ENCODE data around the gene TWIST2. TPM values are rescaled to one million over a fixed set of nuclear protein-coding genes. Genes with fewer than 3 reads are reported as not detected.
A peak's percentile ranks its signal among the peaks of the same experiment; 100 is the strongest.

The TWIST2 gene
- total RNA-seq, 1 donor, result 9.4 TPM

DNA sequence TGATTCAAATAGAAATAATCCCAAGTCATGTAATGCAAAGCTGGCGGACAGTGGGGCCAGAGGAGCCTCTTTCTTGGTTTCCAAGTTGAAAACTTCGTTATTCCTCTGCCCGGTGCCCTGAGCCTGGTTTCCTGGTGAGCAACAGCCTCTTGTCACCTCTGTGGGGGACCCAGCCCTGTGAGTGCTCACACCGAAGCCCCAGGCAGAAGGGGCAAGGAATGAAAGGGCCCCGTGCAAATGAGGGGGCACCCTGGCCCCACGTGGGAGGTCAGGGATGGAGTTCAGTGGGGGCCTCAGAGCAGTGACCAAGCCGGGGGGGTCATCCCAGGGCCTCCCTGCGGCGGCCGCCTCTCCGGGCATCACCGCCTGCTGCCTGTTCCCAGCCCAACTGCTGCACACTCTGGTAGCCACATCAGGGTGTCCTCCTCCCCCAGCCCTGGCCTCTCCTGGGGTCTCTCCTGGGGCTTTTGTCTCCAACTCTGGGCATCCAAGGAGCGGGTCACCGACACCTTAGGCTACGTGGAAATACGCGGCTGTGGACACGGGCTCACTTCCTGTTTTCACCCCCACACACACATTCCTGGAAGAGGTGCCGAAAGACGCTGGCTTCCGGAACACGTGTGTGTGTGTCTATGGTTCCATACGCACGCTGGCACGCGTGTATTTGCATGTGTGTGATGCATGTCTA lies 64.5 kb downstream of the TWIST2 start:
- Histone ChIP-seq H3K4me1 (ENCODE audit: insufficient read depth, low read length) (peaks cover 16% of the 10 kb centered on the region), H3K27me3 (ENCODE audit: insufficient read depth, low read length) (no peaks in the 10 kb centered on the region), H4K20me1 (ENCODE audit: insufficient read depth, low read length) (no peaks in the 10 kb centered on the region), H3K27ac (ENCODE audit: low read depth, low read length) (no peak overlapping the region), H3K9me3 (ENCODE audit: low read depth, low read length) (no peaks in the 10 kb centered on the region), H3K36me3 (ENCODE audit: insufficient read depth, low read length) (no peaks in the 10 kb centered on the region), H3K4me2 (ENCODE audit: insufficient read depth, low read length) (no peak overlapping the region), H2AFZ (ENCODE audit: low read length) (no peak overlapping the region), H3K4me3 (ENCODE audit: insufficient read depth, low read length) (no peak overlapping the region), H3K79me2 (ENCODE audit: insufficient read depth, low read length) (peaks cover 2% of the 10 kb centered on the region)
- no peak for DNase-seq (ENCODE audit: insufficient read length, low spot score, missing footprints)
- TF ChIP-seq, protein P1, sequence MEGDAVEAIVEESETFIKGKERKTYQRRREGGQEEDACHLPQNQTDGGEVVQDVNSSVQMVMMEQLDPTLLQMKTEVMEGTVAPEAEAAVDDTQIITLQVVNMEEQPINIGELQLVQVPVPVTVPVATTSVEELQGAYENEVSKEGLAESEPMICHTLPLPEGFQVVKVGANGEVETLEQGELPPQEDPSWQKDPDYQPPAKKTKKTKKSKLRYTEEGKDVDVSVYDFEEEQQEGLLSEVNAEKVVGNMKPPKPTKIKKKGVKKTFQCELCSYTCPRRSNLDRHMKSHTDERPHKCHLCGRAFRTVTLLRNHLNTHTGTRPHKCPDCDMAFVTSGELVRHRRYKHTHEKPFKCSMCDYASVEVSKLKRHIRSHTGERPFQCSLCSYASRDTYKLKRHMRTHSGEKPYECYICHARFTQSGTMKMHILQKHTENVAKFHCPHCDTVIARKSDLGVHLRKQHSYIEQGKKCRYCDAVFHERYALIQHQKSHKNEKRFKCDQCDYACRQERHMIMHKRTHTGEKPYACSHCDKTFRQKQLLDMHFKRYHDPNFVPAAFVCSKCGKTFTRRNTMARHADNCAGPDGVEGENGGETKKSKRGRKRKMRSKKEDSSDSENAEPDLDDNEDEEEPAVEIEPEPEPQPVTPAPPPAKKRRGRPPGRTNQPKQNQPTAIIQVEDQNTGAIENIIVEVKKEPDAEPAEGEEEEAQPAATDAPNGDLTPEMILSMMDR (IDR thresholded peaks at IDR 0.05; ENCODE audit: extremely low read depth, low read depth, low read length), result no peak

- no peak overlapping the region for H2AFZ ChIP-seq (ENCODE audit: low read length)
- H3K27me3 ChIP-seq (ENCODE audit: insufficient read depth, low read length), result no peaks in the 10 kb centered on the region
- no peaks in the 10 kb centered on the region for H4K20me1 ChIP-seq (ENCODE audit: insufficient read depth, low read length)
- H3K79me2 ChIP-seq (ENCODE audit: insufficient read depth, low read length), result peaks cover 2% of the 10 kb centered on the region
- H3K4me3 ChIP-seq (ENCODE audit: insufficient read depth, low read length), result no peak overlapping the region
- H3K36me3 ChIP-seq (ENCODE audit: insufficient read depth, low read length), result no peaks in the 10 kb centered on the region
- DNase-seq (ENCODE audit: insufficient read length, low spot score, missing footprints), result no peak
- H3K4me1 ChIP-seq (ENCODE audit: insufficient read depth, low read length), result peaks cover 16% of the 10 kb centered on the region
- no peaks in the 10 kb centered on the region for H3K9me3 ChIP-seq (ENCODE audit: low read depth, low read length)
- TF ChIP-seq, protein P1 (IDR thresholded peaks at IDR 0.05; ENCODE audit: extremely low read depth, low read depth, low read length), result no peak
- no peak overlapping the region for H3K4me2 ChIP-seq (ENCODE audit: insufficient read depth, low read length)
- H3K27ac ChIP-seq (ENCODE audit: low read depth, low read length), result no peak overlapping the region
These were observed 65.3 kb downstream of the TWIST2 start for GRCh38 chr2:238912916-238913875.

DNA sequence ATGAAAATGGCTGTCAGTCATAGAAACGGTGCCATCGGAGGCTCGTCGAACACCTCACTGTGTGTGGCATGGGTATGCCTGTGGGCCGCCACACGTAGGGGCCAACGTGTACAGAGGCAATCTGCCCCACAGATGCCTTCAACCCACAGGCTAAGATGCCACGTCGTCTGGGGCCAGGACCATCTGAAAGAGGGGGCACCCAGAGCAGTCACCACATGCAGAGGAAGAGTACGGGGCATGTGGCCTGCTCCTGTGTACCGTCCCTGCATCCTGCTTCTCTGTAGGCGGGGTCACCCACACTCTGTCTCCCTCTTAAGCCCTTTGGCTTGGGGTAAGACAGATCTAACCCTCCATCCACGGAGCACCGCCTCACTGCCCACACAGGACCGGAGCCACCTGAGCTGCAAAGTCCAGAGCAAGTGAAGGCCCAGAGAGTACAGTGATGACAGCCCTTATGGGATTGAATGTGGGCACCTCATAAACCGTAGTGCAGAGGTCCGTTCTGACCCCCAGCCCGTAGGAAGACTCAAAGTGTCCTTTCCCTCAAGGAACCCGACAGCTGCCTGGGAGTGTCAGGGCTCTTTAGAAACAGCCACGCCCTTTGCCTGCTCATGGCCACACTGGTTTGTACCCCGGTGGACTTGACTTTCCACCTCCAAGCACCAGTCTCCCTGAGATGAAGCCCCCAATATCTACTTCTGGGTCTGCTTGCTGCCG lies 66.2 kb downstream of the TWIST2 start:
- TF ChIP-seq, protein P1 (IDR thresholded peaks at IDR 0.05; ENCODE audit: extremely low read depth, low read depth, low read length), result no peak

More for the DNA sequence above, 66.2 kb downstream of the TWIST2 start:
- H3K4me3 ChIP-seq (ENCODE audit: insufficient read depth, low read length), result no peak overlapping the region
- DNase-seq (ENCODE audit: insufficient read length, low spot score, missing footprints), result peak; percentile 89
- peaks cover 15% of the 10 kb centered on the region for H3K4me1 ChIP-seq (ENCODE audit: insufficient read depth, low read length)
- peak overlapping the region; percentile 64 for H3K27ac ChIP-seq (ENCODE audit: low read depth, low read length)
- H3K36me3 ChIP-seq (ENCODE audit: insufficient read depth, low read length), result no peaks in the 10 kb centered on the region
- no peaks in the 10 kb centered on the region for H4K20me1 ChIP-seq (ENCODE audit: insufficient read depth, low read length)
- H3K27me3 ChIP-seq (ENCODE audit: insufficient read depth, low read length), result no peaks in the 10 kb centered on the region
- H3K9me3 ChIP-seq (ENCODE audit: low read depth, low read length), result no peaks in the 10 kb centered on the region
- H3K4me2 ChIP-seq (ENCODE audit: insufficient read depth, low read length), result peak overlapping the region; percentile 46
- H2AFZ ChIP-seq (ENCODE audit: low read length), result peak overlapping the region; percentile 78
- no peaks in the 10 kb centered on the region for H3K79me2 ChIP-seq (ENCODE audit: insufficient read depth, low read length)
